ENCODE measurements around the gene AVL9.
"Not testable (repeated sequence)": the region's sequence is repeated elsewhere in the genome, so short reads cannot be mapped to it uniquely, and the experiment has no call there.

AVL9 gene

DNA sequence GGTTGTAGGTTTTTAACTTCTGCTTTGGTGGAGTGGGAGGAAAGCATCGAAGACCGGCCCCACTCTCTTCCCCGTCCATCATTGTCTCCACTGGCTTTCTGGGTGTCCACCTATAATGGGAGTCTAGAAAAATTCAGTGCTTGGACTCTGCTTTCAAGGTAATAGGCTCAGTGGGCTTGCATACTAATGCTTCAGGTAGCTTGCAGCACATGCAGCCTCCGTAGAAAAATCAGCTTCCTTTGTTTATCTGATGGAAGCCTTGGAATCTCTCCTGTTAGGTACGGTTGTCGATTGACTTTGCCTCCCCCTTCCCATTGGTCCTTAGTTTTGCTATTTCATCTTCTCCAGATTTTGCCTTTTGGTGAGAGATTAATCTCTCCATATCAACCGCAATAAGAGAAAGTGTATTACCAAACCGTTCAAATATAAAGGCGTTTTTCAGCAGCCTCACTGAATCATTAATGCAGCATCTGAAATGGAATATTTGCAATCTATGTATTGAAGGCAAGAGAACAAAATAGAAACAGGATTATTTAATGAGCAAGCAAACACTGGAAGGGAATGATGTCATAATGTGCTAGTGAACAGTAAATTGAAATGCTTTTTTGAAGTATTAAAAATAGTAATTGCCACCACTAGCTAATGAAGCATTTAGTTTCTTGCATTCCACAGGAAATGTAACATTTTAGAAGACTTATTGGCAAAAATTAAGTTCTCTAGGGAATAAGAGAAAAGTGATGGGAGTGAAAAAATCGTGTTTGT lies 944 bp downstream of the AVL9 start:
- no peak for DNase-seq

DNA sequence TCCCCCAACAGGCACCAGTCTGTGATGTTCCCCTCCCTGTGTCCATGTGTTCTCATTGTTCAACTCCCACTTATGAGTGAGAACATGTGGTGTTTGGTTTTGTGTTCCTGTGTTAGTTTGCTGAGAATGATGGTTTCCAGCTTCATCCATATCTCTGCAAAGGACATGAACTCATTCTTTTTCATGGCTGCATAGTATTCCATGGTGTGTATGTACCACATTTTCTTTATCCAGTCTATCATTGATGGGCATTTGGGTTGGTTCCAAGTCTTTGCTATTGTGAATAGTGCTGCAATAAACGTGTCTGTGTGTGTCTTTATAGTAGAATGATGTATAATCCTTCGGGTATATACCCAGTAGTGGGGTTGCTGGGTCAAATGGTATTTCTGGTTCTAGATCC lies 4.5 kb downstream of the AVL9 start:
- DNase-seq, result not testable (repeated sequence)

DNA sequence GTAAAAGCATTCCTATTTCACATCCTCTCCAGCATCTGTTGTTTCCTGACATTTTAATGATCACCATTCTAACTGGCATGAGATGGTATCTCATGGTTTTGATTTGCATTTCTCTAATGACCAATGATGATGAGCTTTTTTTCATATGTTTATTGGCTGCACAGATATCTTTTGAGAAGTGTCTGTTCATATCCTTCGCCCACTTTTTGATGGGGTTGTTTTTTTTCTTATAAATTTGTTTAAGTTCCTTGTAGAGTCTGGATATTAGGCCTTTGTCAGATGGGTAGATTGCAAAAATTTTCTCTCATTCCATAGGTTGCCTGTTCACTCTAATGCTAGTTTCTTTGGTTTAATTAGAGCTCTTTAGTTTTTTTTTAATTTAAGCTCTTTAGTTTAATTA lies 4.9 kb downstream of the AVL9 start:
- DNase-seq, result not testable (repeated sequence)

DNA sequence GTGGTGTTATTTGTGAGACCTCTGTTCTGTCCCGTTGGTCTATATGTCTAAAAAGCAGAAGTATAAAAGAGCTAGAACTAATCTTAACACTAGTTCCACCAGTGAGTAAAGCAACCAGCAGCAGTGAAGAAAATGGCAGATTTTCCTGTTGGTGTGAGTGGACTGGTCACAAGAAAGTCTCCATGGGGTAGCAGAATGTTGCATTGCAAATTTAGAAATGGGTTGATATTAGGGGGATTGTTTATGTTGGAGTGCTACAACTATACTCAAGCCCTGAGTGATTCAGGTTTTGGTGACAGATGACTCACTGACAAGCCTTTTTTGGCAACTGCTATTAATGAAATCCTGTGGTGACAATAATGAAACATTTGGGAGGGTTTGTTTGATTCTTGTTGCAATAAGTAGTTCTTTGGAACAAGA lies 5.6 kb downstream of the AVL9 start:
- DNase-seq, result no peak

DNA sequence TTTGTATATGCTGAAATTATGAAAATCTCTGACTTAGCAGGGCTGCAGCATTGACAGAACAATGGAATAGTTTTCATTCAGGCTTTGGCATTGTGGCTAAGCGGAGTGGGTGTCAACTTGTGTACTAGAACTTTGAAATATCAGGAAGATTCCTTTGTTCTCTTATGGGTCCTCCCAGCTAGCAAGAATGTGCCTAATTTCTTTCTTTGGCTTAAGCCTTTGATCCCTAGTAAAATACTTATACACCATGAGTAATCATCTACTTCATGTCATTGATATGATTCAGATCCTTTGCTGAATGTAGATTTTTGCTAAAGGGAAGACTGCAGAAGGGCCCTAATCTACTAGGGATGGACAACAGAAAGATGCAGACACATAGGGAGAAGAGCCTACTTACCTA lies 6.2 kb downstream of the AVL9 start:
- DNase-seq, result no peak

DNA sequence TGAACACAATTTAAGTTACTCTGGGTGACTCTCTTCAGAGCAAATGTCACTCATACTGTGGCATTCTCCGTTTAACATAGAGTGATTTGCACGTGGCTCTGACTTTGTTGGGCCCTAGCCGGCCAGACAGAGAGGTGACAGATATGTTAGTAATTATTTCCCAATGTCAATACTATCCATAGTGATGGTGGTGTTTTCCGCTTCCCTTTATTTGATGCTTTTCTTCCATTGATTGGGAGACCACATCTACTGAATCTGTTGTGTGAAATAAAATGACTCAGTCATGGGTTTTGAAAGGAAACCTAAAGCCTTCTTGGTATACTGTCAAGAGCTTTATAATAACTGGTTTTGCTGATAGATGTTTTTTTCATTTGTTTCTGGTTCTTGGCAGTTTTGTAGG lies 7.4 kb downstream of the AVL9 start:
- no peak for DNase-seq

DNA sequence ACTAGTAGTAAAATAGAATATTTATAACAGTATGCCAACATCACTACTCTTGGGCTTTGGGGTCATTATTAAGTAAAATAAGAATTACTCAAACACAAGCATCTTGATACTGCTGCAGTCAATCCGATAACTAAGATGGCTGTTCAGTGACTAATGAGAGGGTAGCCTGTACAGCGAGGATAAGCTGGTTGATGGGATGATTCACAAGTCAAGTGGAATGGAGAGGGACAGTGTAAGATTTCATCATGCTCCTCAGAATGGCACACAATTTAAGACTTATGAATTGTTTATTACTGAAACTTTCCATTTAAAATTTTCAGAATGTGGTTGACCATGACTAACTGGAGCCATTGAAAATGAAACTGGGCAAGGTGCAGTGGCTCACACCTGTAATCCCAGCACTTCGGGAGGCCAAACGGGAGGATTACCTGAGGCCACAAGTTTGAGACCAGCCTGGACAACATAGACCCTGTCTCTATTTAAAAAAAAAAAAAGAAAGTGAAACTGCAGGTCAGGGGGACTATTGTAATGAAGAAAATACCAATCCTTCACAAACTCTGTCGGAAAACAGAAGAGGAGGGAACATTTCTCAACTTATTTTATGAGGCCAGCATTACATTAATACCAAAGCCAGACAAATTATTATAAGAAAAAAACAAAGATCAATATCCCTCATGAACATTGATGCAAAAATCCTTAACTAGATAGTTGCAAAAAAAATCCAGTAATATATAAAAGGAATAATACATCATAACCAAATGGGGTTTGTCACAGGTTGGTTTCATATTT lies 11.2 kb downstream of the AVL9 start:
- no peak for DNase-seq

DNA sequence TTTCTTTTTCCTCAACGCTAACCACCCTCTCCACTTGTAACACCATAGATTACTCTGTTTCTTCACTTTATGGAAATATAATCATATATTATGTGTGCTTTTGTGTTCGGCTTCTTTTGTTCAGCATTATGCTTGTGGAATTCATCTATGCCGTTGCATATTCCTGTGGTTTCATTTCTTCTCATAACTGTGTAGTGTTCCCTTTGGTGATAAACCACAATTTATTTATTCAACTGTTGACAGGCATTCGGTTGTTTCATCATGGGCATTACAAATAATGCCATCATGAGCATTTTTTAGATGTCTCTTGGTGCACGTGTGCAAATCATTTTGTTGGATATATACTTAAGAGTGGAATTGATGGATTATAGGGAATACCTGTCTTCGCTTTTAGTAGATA lies 12.1 kb downstream of the AVL9 start:
- DNase-seq, result no peak

DNA sequence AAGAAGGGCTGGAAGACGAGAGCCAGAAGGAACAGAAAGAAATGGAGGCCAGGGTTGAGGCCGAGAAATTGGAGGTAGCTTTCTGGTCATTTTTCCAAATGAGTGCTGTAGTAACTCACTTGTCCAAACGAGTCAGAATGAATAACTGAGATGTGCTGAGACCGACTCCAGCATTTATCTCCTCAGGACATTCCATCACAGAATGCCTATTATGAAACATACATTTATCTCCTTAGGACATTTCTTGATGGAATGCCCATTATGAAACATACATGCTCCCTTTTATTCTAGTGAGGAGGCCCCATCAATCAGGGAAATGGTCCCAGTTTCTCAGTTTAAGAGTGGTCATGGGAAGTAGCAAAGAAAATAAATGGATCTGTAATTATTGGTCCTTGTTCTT lies 16.5 kb downstream of the AVL9 start:
- no peak for DNase-seq

DNA sequence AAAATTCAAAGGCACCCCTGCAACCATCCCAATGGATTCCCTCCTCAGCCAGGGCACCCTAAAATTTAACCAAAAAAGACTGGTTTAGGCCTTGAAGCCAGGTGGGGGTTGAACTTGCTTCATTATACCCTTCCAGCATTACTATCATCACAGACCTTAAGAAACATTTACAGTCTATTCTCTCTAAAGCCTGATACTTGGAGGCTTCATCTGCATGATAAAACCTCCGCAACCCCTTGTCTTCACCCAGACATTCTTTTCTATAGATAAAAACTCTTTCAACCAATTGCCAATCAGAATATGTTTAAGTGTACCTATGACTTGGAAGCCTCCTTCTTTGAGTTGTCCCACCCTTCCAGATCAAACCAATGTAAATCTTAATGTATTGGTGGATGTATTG lies 17.9 kb downstream of the AVL9 start:
- DNase-seq, result no peak

DNA sequence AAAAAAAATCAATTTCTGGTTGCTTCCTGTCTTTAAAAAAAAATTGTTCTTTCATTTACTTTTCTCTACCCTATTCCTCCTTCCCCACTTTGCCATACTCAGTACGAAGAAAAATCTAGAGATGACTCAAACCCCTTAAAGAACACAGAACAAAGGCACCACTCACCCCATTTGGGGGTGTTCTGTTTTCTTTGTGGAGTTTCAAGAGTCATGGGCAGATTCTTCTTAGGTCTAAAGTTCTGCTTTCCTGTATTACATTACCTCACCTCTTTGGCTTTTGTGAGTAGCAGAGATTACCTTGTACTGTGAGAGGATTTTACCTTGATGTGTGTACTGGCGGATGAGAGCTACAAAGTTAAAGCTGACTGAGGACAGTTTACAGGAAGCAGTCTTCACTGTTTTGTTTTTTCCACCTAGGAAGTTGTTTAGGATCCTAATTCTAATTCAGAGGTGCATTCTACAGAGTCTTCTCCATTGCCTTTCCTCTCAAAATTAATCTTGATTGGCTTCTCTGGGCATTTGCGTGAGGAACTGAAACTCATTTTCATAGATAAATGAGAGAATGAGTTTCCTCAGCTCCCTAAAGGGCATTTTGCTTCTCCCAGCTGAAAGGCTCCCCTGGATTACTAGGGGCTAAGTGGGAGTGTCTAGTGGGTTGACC lies 20.7 kb downstream of the AVL9 start:
- no peak for DNase-seq

DNA sequence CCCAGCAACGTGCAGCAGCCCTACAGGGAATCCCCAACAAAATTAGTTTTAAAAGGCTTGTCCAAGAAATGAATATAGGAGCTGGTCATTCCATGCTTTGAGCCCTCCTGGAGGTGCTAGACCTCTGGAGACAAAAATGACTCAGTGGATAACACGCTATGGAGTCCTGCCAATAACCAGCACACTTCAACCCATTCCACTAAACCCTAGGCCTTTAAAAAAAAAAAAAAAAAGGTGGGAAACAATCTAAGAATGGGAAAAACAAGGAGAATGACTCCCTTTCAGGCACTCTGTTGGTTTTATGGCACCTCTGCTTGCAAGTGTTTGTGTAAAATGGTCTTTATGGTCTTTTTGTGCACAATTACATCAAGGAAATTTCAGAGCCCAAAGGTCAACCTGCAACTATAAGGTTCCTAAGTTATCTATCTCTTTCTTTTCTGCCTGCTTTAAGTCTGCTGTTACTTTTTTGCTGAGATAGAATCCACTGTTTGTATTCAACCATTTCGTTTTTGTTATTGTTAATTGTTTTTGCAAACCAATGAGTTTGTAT lies 21.3 kb downstream of the AVL9 start:
- no peak for DNase-seq

DNA sequence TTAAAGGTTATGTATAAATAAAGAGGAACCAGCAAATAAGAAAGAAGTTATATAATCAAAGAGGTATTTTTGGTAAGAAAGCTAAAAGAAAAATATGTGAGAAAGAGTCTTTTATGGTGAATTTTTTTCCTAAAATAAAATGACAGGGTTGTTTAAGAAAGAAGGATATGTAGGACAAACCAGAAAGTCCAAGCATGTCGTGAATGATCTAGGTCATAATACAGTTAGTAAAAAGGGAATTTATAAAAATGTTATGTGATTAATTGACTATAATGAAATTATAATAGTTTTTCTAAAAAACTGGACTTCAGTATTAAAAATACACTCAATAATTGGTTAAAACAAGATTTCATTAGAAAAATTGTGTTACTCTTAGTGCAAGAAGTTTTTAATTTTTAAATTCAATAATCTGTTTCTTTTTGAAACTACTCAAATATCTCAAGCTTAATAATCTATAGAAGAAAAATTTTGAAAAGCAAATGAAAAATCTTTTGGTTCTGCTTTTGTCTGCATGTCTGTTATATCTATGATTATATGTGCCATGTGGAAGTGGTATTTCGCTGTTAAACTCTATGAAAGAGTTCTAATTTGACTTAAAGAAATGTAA lies 23.3 kb downstream of the AVL9 start:
- no peak for DNase-seq

DNA sequence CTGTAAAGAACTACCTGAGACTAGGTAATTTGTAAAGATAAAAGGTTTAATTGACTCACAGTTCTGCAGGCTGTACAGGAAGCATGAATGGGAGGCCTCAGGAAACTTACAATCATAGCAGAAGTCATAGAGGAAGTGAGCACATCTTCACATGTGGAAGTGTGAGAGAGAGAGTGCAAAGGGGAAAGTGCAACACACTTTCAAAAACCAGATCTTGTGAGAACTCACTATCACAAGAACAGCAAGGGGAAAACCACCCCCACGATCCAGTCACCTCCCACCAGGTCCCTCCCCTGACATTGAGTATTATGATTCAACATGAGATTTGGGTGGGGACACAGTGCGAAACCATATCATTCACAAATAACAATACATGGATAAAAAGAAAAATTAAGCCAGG lies 24.5 kb downstream of the AVL9 start:
- no peak for DNase-seq

DNA sequence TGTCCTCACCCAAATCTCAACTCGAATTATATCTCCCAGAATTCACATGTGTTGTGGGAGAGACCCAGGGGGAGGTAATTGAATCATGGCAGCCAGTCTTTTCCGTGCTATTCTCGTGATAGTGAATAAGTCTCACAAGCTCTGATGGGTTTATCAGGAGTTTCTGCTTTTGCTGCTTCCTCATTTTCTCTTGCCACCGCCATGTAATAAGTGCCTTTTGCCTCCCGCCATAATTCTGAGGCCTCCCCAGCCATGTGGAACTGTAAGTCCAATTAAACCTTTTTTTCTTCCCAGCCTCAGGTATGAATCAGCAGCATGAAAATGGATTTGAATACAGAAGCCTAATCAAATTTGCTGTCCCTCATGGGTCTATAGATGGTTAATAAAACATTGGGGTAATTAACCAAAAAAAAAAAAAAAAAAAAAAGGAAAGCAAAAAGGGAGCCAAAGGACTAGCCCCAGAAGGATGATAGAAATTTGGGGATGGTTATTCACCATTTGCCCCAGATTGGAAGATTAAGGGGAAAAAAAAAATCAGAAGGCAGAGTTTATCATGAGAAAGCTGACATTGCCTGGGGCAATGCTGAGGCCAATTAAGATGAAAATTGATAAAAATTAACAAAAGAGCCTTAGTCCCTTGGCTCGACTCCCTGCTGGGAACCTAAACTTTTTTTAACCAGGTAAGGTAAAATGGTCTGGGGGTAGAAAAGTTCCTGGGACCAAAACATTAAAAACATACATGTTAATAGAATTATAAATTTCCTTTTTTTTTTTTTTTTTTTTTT lies 27.6 kb downstream of the AVL9 start:
- DNase-seq, result no peak

DNA sequence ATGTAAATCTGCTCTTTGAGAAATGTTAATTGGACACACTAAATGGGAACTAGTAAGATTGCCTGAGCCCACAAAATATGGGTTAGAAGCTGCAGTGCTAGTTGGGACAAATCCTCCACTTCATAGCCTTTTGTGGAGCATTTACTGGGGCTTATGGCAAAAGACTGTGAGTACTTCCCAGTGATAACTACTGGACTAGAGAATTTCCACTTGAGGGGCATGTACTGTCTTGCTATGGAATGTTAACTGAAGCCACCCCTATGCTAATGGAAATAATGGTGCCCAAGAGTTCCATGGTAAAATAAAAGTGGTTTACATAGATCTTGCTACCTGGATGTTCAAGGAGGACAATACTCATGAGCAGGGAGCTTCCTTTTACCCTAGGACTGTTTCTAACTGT lies 29.3 kb downstream of the AVL9 start:
- no peak for DNase-seq

DNA sequence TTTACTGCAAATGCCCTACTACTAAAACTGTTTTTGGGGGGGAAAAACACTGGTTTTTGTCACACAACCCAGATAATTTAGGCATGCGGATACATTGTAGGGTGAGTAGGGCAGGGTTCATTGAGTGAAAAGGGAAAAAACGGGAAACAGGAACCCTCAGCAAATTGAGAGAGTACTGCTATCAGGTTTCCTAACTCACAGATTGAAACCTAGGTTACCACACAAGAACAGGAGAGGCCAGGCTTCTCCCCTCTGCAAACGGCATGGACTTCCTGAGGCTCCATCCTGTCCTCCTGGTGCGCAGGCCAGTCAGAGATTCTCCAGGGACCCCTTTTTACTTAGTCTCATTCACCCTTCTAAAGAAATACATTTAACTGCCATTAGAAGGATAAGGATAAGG lies 30.6 kb downstream of the AVL9 start:
- DNase-seq, result no peak

DNA sequence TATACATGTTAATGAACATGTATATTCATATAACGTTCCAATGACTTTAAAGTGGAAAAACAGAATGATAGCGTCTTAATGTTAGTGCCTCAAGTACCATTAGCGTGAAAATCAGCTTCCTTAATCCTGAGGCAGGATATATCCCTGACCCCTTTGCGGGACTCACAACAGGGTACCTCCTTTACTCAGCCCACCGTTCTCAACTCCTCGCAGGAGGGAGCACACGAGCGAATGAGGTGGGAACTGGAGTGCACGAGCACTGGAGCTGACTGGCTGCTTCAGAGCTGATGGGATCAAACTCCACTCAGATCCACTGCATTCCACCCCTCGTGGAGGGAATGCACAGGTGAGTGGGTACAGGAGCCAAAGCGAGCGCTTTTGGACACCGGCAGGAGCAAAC lies 36.1 kb downstream of the AVL9 start:
- no peak for DNase-seq

DNA sequence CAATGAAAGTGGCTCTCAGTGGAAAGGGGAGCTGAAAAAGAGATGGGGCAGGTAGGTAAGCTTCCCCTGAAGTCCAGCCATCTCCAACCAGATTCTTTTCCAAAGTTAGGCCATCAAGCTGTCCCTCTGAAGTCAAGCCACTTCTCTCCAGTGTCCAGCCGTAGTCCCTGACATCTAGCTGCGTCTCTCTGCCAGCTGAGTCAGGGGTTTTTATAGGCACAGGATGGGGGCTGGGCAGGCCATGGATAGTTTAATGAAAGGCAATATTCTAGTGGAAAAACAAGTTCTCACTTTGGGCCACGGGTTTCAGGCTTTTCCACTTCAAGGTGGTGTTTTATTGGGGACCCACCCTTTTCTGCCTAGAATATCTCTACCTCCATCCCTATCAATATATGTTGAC lies 36.8 kb downstream of the AVL9 start:
- DNase-seq, result no peak

DNA sequence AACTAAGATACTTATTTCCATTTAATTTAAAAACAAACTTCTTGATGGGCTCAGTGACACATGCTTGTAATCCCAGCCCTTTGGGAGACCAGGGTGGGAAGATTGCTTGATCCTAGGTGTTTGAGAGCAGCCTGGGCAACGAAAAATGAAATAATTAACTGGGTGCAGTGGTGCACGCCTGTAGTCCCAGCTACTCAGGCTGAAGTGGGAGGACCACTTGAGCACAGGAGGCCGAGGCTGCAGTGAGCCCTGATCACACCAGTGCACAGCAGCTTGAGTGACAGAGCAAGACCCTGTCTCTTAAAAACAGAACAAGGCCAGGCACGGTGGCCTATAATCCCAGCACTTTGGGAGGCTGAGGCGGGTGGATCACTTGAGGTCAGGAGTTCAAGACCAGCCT lies 37.4 kb downstream of the AVL9 start:
- DNase-seq, result no peak

DNA sequence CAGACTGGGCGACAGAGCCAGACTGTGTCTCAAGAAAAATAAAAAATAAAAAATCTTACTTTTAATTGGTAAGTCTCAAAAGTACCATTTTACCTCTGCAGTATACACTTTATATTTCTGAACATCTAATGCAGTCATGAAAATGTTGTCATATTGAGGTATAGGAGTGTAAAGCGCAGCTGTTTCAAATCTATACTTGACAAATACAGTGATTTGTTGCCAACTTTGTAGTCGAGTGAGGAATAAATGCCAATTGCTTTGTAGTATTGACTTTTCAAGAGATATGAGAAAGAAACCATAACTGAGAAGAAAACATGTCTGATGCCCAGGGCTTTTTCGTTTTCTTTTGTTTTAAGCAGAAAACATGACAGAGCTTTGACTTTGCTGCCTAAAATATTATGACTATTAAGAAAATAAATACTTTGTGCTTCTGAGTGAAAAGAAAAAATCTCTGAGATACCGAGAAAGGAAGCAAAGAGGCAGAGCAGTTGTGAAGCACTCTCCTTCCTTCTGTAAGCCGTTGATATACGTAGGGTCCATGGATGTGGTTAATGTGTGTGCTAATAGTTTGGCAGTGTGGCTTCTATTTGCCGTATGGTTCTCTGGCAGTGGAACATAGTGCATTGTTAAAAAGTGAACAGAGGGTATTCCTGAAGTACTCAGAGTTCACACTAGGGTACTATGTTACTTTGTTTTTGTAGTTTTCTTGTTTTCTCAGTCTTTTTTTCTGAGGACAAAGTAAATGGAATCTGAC lies 38.2 kb downstream of the AVL9 start:
- no peak for DNase-seq
